K562 (cell line): ENCODE results near the gene PI4KA. TPM values are rescaled to one million over a fixed set of nuclear protein-coding genes. Genes with fewer than 3 reads are reported as not detected.

Experiments used
- AFF4 ChIP-seq: sonication (generic); formaldehyde crosslinking; IDR thresholded peaks from 2 replicates; pipeline ENCODE4 v1.8.0; 2023; ENCODE audit warnings: mild to moderate bottlenecking, missing genetic modification reagents
- BHLHE40 ChIP-seq: IDR thresholded peaks from 2 replicates; pipeline ENCODE4 v1.6.1; 2011; ENCODE audit warnings: low read length, improper control_type of control experiment
- CHD1 ChIP-seq: fragments of 200-600 bp; sonication (generic); IDR thresholded peaks from one replicate; pipeline ENCODE4 v1.6.1; 2012; ENCODE audit warnings: mild to moderate bottlenecking, moderate library complexity, low read length, inconsistent platforms
- CXXC5 ChIP-seq: fragments of 250-450 bp; sonication (Bioruptor Pico); IDR thresholded peaks from 2 replicates; pipeline ENCODE4 v1.8.0; 2022; ENCODE audit warnings: inconsistent platforms, mild to moderate bottlenecking, moderate library complexity
- FOXK2 ChIP-seq, 2 experiments: fragments of 450-650 bp; IDR thresholded peaks in 1 of 2; conservative IDR thresholded peaks in 1 of 2; 2 replicates each; pipeline ENCODE4 v1.6.1; 2016; ENCODE audit warnings: low read depth in 2 of 2, mild to moderate bottlenecking in 1 of 2
- ILK ChIP-seq: fragments of 450-650 bp; IDR thresholded peaks from 2 replicates; pipeline ENCODE4 v1.6.1; 2016; ENCODE audit warnings: missing genetic modification characterization, low read depth, mild to moderate bottlenecking, missing compliant biosample characterization, moderate library complexity, borderline replicate concordance
- JUND ChIP-seq, 2 experiments: IDR thresholded peaks; 2 replicates in 1 of 2; 3 replicates in 1 of 2; pipeline ENCODE4 v1.6.1; 2011; ENCODE audit warnings: borderline replicate concordance in 2 of 2, low read depth in 2 of 2, low read length in 2 of 2, improper control_type of control experiment in 1 of 2, missing biosample characterization in 1 of 2, missing genetic modification characterization in 1 of 2, missing genetic modification reagents in 1 of 2
- KHSRP ChIP-seq: fragments of 450-650 bp; IDR thresholded peaks from 2 replicates; pipeline ENCODE4 v1.6.1; 2017
- MCM2 ChIP-seq: fragments of 450-650 bp; IDR thresholded peaks from 2 replicates; pipeline ENCODE4 v1.6.1; 2017; ENCODE audit warnings: low read depth, mild to moderate bottlenecking
- NFE2 ChIP-seq: IDR thresholded peaks from 2 replicates; pipeline ENCODE4 v1.6.1; 2014; ENCODE audit warnings: antibody characterized with exemption, low read depth
- PCBP2 ChIP-seq: fragments of 200-400 bp; formaldehyde crosslinking; IDR thresholded peaks from 2 replicates; pipeline ENCODE4 v1.6.1; 2018; ENCODE audit warnings: low read length, low read depth, mild to moderate bottlenecking, moderate library complexity; ENCODE audit not compliant: poor library complexity, severe bottlenecking
- PYGO2 ChIP-seq: fragments of 450-650 bp; IDR thresholded peaks from 2 replicates; pipeline ENCODE4 v1.6.1; 2016; ENCODE audit warnings: mild to moderate bottlenecking, missing genetic modification characterization, moderate library complexity, missing compliant biosample characterization
- RBM22 ChIP-seq: fragments of 200-400 bp; formaldehyde crosslinking; IDR thresholded peaks from 2 replicates; pipeline ENCODE4 v1.6.1; 2018; ENCODE audit warnings: low read length, low read depth; ENCODE audit not compliant: poor library complexity, severe bottlenecking
- SIX5 ChIP-seq, 2 experiments: IDR thresholded peaks; 2 replicates each; pipeline ENCODE4 v1.6.1; 2011; ENCODE audit warnings: low read length in 2 of 2, borderline replicate concordance in 1 of 2, low read depth in 1 of 2, mild to moderate bottlenecking in 1 of 2, moderate library complexity in 1 of 2; ENCODE audit not compliant: insufficient read depth in 1 of 2
- TOE1 ChIP-seq, 2 experiments: fragments of 450-650 bp in 1 of 2; sonication (generic) in 1 of 2; formaldehyde crosslinking in 1 of 2; IDR thresholded peaks; 2 replicates each; pipeline versions ENCODE4 v1.7.1 to v1.8.0; 2016 to 2022; ENCODE audit warnings: borderline replicate concordance in 2 of 2, mild to moderate bottlenecking in 2 of 2, antibody characterized with exemption in 1 of 2, inconsistent platforms in 1 of 2, low read depth in 1 of 2, missing genetic modification reagents in 1 of 2, moderate library complexity in 1 of 2
- ZFP1 ChIP-seq: fragments of 450-650 bp; formaldehyde crosslinking; IDR thresholded peaks from 2 replicates; pipeline ENCODE4 v1.4.0; 2020; ENCODE audit warnings: mild to moderate bottlenecking, mixed read lengths
- ZNF57 ChIP-seq: fragments of 450-650 bp; formaldehyde crosslinking; IDR thresholded peaks from 2 replicates; pipeline ENCODE4 v1.4.0; 2020; ENCODE audit warnings: mild to moderate bottlenecking, moderate library complexity
- ZZZ3 ChIP-seq: fragments of 450-650 bp; IDR thresholded peaks from 2 replicates; pipeline ENCODE4 v1.6.1; 2016; ENCODE audit warnings: antibody characterized with exemption, mild to moderate bottlenecking, moderate library complexity
- polyA plus RNA-seq, 8 experiments: library from polyadenylated mRNA; depleted of rRNA in 4 of 8; stranded (reverse) in 5 of 8; unstranded in 3 of 8; fragments of >200 nt; fragmentation: Nextera tagmentation in 2 of 8; fragmentation: Illumina TruSeq in 1 of 8; extraction: Ambion mirVana in 2 of 8; extraction: Trizol in 1 of 8; gene quantifications; 2 replicates each; pipeline versions ENCODE4 v1.2.1 to v1.2.3, GENCODE V29; 2011 to 2014; ENCODE audit warnings: inconsistent platforms in 1 of 8, missing spikeins in 1 of 8
- total RNA-seq, 7 experiments: library from RNA; depleted of rRNA in 6 of 7; stranded (reverse); fragments of >200 nt in 6 of 7; fragmentation: Illumina TruSeq in 2 of 7; extraction: Trizol in 2 of 7; gene quantifications; 2 replicates each; pipeline versions ENCODE4 v1.2.1 to v1.2.3, GENCODE V29; 2011 to 2021; ENCODE audit warnings: low replicate concordance in 1 of 7
- TF ChIP-seq, protein P1 (sequence below): fragments of 250-450 bp; sonication (Bioruptor Pico); IDR thresholded peaks from 2 replicates; pipeline ENCODE4 v1.8.0; 2021; ENCODE audit warnings: mild to moderate bottlenecking, moderate library complexity
- TF ChIP-seq, protein P2 (sequence below): fragments of 450-650 bp; formaldehyde crosslinking; IDR thresholded peaks from 2 replicates; pipeline ENCODE4 v1.4.0; 2022; ENCODE audit warnings: missing genetic modification characterization

The PI4KA gene
- total and polyA plus RNA-seq, 9 of the 15 experiments (the other 6 are each of a cell fraction or from before 2014, with no cell fraction given) = 7.3 to 187 (median 84.7) TPM

DNA sequence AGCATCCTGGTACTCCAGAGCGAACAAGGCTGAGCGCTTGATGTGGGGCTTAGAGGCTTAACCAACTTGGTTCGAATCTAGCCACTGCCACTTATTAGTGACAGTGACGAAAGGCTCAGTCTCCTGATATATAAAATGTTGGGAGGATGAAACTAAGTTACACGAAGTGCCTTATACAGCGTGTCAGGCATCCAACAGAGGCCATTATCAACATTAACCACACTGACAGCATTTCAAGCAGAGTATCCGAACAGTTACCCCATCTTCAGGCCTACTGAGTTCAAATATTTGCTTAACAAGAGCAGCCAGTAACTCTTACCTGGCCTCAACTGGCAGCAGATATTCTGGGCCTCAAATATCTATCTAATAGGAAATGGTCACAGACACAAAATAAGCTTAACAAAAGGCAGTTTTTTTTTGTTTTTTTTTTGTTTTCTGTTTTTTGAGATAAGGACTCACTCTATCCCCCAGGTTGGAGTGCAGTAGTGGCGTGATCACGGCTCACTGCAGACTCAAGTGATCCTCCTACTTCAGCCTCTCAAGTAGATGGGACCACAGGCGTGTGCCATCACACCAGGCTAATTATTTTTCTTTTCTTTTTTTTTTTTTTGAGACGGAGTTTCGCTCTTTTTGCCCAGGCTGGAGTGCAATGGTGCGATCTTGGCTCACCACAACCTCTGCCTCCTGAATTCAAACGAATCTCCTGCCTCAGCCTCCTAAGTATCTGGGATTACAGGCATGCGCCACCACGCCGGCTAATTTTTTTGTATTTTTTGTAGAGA is 81.8 kb downstream of the PI4KA start (continued):
- TF ChIP-seq, protein P1, sequence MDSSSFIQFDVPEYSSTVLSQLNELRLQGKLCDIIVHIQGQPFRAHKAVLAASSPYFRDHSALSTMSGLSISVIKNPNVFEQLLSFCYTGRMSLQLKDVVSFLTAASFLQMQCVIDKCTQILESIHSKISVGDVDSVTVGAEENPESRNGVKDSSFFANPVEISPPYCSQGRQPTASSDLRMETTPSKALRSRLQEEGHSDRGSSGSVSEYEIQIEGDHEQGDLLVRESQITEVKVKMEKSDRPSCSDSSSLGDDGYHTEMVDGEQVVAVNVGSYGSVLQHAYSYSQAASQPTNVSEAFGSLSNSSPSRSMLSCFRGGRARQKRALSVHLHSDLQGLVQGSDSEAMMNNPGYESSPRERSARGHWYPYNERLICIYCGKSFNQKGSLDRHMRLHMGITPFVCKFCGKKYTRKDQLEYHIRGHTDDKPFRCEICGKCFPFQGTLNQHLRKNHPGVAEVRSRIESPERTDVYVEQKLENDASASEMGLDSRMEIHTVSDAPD (CRISPR knock-in tag) = no peak
- TF ChIP-seq PCBP2 (no peak), CHD1 (peak; percentile 84), MCM2 (no peak), NFE2 (no peak), ZNF57 (CRISPR knock-in tag) (no peak), BHLHE40 (peak; percentile 55), PYGO2 (no peak), SIX5 (IDR thresholded peaks at IDR 0.05; ENCODE audit: borderline replicate concordance in 1 of 2, insufficient read depth in 1 of 2, low read depth in 1 of 2, low read length in 2 of 2) (no peak), JUND (IDR thresholded peaks at IDR 0.05; ENCODE audit: borderline replicate concordance, low read depth, low read length) (peak; percentile 42; the same call in 1 of the 2 replicates), JUND (tag; IDR thresholded peaks at IDR 0.05; ENCODE audit: borderline replicate concordance, low read depth, low read length) (no peak), ILK (0 out of 2 replicates have a peak, but pooled peaks have one; percentile 11), KHSRP (no peak), TOE1 (IDR thresholded peaks at IDR 0.05; ENCODE audit: borderline replicate concordance) (no peak), TOE1 (CRISPR knock-in tag; IDR thresholded peaks at IDR 0.05; ENCODE audit: borderline replicate concordance, low read depth) (peak; percentile 33), FOXK2 (conservative IDR thresholded peaks at IDR 0.05 in 1 of 2, IDR thresholded peaks at IDR 0.05 in 1 of 2; ENCODE audit: low read depth in 2 of 2) (no peak), ZZZ3 (no peak), ZFP1 (CRISPR knock-in tag) (0 out of 2 replicates have a peak, but pooled peaks have one; percentile 3), AFF4 (CRISPR knock-in tag) (no peak), RBM22 (no peak), CXXC5 (CRISPR knock-in tag) (peak; percentile 38; the same call in 1 of the 2 replicates)
- TF ChIP-seq, protein P2, sequence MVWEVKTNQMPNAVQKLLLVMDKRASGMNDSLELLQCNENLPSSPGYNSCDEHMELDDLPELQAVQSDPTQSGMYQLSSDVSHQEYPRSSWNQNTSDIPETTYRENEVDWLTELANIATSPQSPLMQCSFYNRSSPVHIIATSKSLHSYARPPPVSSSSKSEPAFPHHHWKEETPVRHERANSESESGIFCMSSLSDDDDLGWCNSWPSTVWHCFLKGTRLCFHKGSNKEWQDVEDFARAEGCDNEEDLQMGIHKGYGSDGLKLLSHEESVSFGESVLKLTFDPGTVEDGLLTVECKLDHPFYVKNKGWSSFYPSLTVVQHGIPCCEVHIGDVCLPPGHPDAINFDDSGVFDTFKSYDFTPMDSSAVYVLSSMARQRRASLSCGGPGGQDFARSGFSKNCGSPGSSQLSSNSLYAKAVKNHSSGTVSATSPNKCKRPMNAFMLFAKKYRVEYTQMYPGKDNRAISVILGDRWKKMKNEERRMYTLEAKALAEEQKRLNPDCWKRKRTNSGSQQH (CRISPR knock-in tag) = peak; percentile 6; the same call in 1 of the 2 replicates
